H1 (cell line): ENCODE measurements around the gene KANSL2. TPM values are rescaled to one million over a fixed set of nuclear protein-coding genes. Genes with fewer than 3 reads are reported as not detected.

ENCODE experiments used
- ASH2L ChIP-seq: fragments of 200-600, 300-600 bp; sonication (generic); IDR thresholded peaks from one replicate; pipeline ENCODE4 v1.7.1; 2017; ENCODE audit warnings: low read length
- ATF3 ChIP-seq: IDR thresholded peaks from 2 replicates; pipeline ENCODE4 v1.6.1; 2011; ENCODE audit warnings: low read depth, mild to moderate bottlenecking, low read length; ENCODE audit not compliant: insufficient read depth
- BACH1 ChIP-seq: IDR thresholded peaks from 2 replicates; pipeline ENCODE4 v1.6.1; 2012; ENCODE audit warnings: low read length, improper control_type of control experiment
- BRCA1 ChIP-seq: IDR thresholded peaks from 2 replicates; pipeline ENCODE4 v1.6.1; 2012; ENCODE audit warnings: low read depth, low read length, improper control_type of control experiment
- CBX5 ChIP-seq: fragments of 300-800, 300-1000 bp; sonication (generic); IDR thresholded peaks from 2 replicates; pipeline ENCODE4 v1.7.1; 2016; ENCODE audit warnings: antibody characterized with exemption, low read length, low read depth
- CBX8 ChIP-seq: fragments of 300-800, 300-1000 bp; sonication (generic); IDR thresholded peaks from 2 replicates; pipeline ENCODE4 v1.7.1; 2016; ENCODE audit warnings: low read depth, low read length, borderline replicate concordance
- CHD2 ChIP-seq: IDR thresholded peaks from 2 replicates; pipeline ENCODE4 v1.6.1; 2012; ENCODE audit warnings: low read length, improper control_type of control experiment
- CTBP2 ChIP-seq: IDR thresholded peaks from 2 replicates; pipeline ENCODE4 v1.7.0; 2011; ENCODE audit warnings: borderline replicate concordance, mild to moderate bottlenecking, moderate library complexity, mixed read lengths, low read length; ENCODE audit not compliant: insufficient read depth, insufficient read length
- EGR1 ChIP-seq: IDR thresholded peaks from 2 replicates; pipeline ENCODE4 v1.6.1; 2011; ENCODE audit warnings: low read depth, low read length, borderline replicate concordance
- GABPA ChIP-seq: IDR thresholded peaks from 2 replicates; pipeline ENCODE4 v1.6.1; 2011; ENCODE audit warnings: mild to moderate bottlenecking, low read length, moderate library complexity, borderline replicate concordance; ENCODE audit not compliant: insufficient read depth
- KDM4A ChIP-seq: IDR thresholded peaks from one replicate; pipeline ENCODE4 v1.7.1; 2012; ENCODE audit warnings: low read depth, mild to moderate bottlenecking, moderate library complexity, low read length, inconsistent platforms; ENCODE audit not compliant: severe bottlenecking
- KDM5A ChIP-seq: fragments of 200-600 bp; IDR thresholded peaks from 2 replicates; pipeline ENCODE4 v1.7.1; 2012; ENCODE audit warnings: mild to moderate bottlenecking, low read length, inconsistent platforms, mixed read lengths
- MAX ChIP-seq: IDR thresholded peaks from 2 replicates; pipeline ENCODE4 v1.6.1; 2012; ENCODE audit warnings: inconsistent platforms
- POLR2A ChIP-seq, 2 experiments: IDR thresholded peaks; 1 replicate in 1 of 2; 2 replicates in 1 of 2; pipeline ENCODE4 v1.6.1; 2011; ENCODE audit warnings: low read depth in 2 of 2, low read length in 2 of 2, mild to moderate bottlenecking in 2 of 2; ENCODE audit errors: control extremely low read depth in 1 of 2
- RXRA ChIP-seq: IDR thresholded peaks from 2 replicates; pipeline ENCODE4 v1.6.1; 2011; ENCODE audit warnings: low read depth, mild to moderate bottlenecking, low read length, moderate library complexity; ENCODE audit not compliant: insufficient read depth
- SIN3A ChIP-seq, 2 experiments: IDR thresholded peaks in 1 of 2; conservative IDR thresholded peaks in 1 of 2; 2 replicates each; pipeline ENCODE4 v1.6.1; 2011 to 2012; ENCODE audit warnings: low read length in 2 of 2, improper control_type of control experiment in 1 of 2, low read depth in 1 of 2, mild to moderate bottlenecking in 1 of 2
- SRF ChIP-seq: IDR thresholded peaks from 2 replicates; pipeline ENCODE4 v1.6.1; 2011; ENCODE audit warnings: mild to moderate bottlenecking, low read depth, low read length, moderate library complexity
- SUZ12 ChIP-seq: fragments of 200-600 bp; sonication (generic); IDR thresholded peaks from 2 replicates; pipeline ENCODE4 v1.6.1; 2012; ENCODE audit warnings: mild to moderate bottlenecking, inconsistent platforms, low read length, moderate library complexity, mixed read lengths
- TAF1 ChIP-seq: IDR thresholded peaks from 2 replicates; pipeline ENCODE4 v1.6.1; 2011; ENCODE audit warnings: mild to moderate bottlenecking, low read depth, low read length
- TAF7 ChIP-seq: optimal IDR thresholded peaks from 2 replicates; pipeline ENCODE3; 2011; ENCODE audit warnings: low read depth, mild to moderate bottlenecking, inconsistent platforms, low read length, moderate library complexity, borderline replicate concordance
- TEAD4 ChIP-seq: IDR thresholded peaks from 2 replicates; pipeline ENCODE4 v1.6.1; 2012; ENCODE audit warnings: low read depth, low read length, inconsistent platforms, mixed read lengths
- YY1 ChIP-seq: IDR thresholded peaks from 2 replicates; pipeline ENCODE4 v1.6.1; 2011; ENCODE audit warnings: low read depth, mild to moderate bottlenecking, low read length
- ZNF274 ChIP-seq: IDR thresholded peaks from 2 replicates; pipeline ENCODE4 v1.7.0; 2012; ENCODE audit warnings: low read length, borderline replicate concordance; ENCODE audit errors: extremely low read depth
- polyA plus RNA-seq, 7 experiments: library from polyadenylated mRNA; depleted of rRNA in 3 of 7; stranded (reverse) in 5 of 7; unstranded in 2 of 7; fragments of >200 nt in 5 of 7; fragments of 200-250 nt in 2 of 7; gene quantifications; 1 replicate in 5 of 7; 2 replicates in 1 of 7; 4 replicates in 1 of 7; pipeline versions ENCODE4 v1.2.1 to v1.2.3, GENCODE V29; 2011 to 2013; ENCODE audit warnings: missing spikeins in 2 of 7, mixed read lengths in 2 of 7
- total RNA-seq: library from RNA; stranded (reverse); fragmentation: NEBNext Ultra II Directional; extraction: Animal tissue kit (Norgen Biotek cat#: 25700); gene quantifications from 2 replicates; pipeline ENCODE4 v1.2.1, GENCODE V29; 2021

The KANSL2 gene
- total and polyA plus RNA-seq, 2 of the 8 experiments (the other 6 are each of a cell fraction or from before 2014, with no cell fraction given), result 48.4 to 50.7 TPM

- TF ChIP-seq KDM4A, result peak; percentile 98
- peak; percentile 97 for TF ChIP-seq GABPA
- TF ChIP-seq BRCA1, result peak; percentile 81
- TF ChIP-seq YY1, result peak; percentile 77
- no peak for TF ChIP-seq ZNF274
- peak; percentile 84 for TF ChIP-seq EGR1
- TF ChIP-seq SUZ12, result no peak
- peak; percentile 65; the same call in 1 of the 2 replicates for TF ChIP-seq MAX
- TF ChIP-seq CBX5, result no peak
- TF ChIP-seq TAF1, result peak; percentile 84
- TF ChIP-seq RXRA, result no peak
- TF ChIP-seq CHD2, result peak; percentile 96
- TF ChIP-seq CTBP2, result no peak
- no peak; a peak in 3 of 4 replicates for TF ChIP-seq SIN3A (conservative IDR thresholded peaks at IDR 0.05 in 1 of 2, IDR thresholded peaks at IDR 0.05 in 1 of 2; ENCODE audit: low read depth in 1 of 2, low read length in 2 of 2)
- TF ChIP-seq ASH2L, result peak; percentile 83
- no peak for TF ChIP-seq CBX8
- peak; percentile 69 for TF ChIP-seq TAF7
- peak; percentile 68 for TF ChIP-seq BACH1
- peak; percentile 80 for TF ChIP-seq KDM5A
- peak; percentile 65 to 84 for TF ChIP-seq POLR2A (IDR thresholded peaks at IDR 0.05; ENCODE audit: control extremely low read depth in 1 of 2, low read depth in 2 of 2, low read length in 2 of 2)
- peak; percentile 34; the same call in 1 of the 2 replicates for TF ChIP-seq ATF3
- TF ChIP-seq SRF, result peak; percentile 72
- TF ChIP-seq TEAD4, result peak; percentile 60
These were observed 34.6 kb upstream of the KANSL2 start, which contains the start of gene CCNT1 (continued) for GRCh38 chr12:48716493-48717251.
